ENCODE results near the gene RAB30. TPM values are rescaled to one million over a fixed set of nuclear protein-coding genes. Genes with fewer than 3 reads are reported as not detected.

The RAB30 gene
- total RNA-seq, 1 donor from 2014 or later = 13.6 TPM

DNA sequence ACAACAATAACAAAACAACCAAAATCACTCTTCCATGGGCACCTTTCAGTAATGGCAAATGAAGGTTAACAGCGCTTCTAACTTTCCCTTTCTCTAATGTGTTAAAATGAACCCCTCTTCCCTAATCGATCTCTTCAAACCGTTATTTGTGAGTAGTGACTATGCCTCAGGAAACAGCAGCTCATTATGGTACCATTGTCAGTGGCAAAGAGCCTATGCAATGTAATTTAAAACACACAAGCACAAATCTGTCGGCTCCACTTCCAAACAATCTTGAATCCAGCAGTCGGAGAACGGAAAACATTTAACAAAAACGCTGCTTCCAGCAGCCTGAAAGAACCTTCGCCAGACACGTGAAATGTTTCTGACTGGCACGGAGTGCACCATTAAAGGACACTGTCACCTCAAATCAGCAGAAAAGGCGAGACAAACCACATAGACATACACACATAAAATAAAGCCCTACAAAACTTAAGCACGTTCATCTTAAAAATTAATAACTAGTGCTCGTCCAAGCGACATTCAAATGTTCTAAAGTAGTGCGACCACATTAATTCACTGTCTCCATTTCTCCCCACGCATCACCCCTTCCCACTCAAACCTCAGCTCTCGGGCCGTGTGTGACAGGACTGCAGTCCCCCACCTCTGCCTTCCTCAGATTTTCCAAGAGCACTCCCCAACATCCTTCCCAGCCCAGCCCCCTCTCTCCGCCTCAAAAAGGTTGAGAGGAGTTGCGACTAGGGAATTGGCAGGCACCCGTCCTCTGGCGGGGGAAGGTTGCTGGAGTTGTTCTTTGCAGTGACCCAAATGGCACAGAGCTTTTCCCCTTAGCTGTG is 748 bp downstream of the RAB30 start:
- DNase-seq (ENCODE audit: low spot score) = peak; percentile 24

DNA sequence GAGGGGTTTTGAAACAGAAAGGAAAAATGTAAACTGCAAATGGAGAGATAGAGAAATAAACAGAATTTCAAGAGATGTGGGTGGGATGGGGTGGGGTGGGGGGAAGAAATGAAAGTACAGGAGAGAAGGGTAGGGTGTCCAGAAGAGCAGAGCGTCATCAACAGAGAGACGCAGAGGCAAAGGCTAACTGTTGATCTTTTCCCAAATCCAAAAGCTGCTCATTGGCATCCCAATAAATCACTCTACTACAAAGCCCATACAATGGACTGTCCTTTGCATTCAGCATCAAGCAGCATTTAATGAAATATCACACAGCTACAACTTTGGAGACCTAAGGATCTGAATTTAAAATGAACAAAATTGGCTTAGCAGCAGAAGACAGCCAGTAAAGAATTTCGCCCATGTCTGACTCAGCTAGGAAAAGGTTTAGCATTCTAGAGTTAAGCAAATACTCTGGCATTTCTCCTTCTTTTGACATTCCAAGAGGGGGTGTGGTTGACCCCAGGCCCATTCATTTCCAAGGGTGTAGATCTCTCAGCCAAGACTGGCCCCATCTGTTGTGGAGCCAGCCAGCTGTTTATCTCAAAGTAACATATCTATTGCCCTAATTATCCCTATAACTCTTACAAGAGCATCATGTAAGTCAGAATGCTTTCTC is 1.5 kb downstream of the RAB30 start:
- no peak for DNase-seq (ENCODE audit: low spot score)

DNA sequence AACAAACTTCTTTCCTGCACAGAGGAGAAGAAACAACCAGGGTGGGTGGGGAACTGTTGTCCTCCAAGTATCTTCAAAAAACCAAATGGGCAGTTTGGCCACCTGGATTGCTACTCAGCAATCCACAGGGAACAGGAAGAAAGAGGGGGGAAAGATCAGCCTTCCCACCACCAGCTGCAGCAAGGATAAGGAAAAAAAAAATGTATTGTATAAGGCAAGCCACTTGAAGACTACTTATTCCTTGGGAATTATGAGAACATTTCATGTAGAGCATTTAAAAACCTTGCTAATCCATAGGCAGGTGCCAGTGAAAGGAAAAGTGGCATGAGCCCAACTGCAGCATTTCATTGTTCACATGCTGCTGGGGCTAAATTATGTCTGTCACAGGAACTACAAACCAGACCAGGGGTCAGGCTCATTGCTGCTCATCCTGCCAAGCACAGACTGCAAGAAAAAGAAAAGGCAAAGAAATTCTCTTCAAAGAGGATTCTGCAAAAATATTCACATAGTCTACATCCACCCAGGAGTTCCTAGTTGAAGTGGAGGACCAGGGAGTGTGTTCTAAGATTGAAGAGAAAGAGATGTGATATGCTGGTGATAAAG is 2.2 kb downstream of the RAB30 start:
- no peak for DNase-seq (ENCODE audit: low spot score)

DNA sequence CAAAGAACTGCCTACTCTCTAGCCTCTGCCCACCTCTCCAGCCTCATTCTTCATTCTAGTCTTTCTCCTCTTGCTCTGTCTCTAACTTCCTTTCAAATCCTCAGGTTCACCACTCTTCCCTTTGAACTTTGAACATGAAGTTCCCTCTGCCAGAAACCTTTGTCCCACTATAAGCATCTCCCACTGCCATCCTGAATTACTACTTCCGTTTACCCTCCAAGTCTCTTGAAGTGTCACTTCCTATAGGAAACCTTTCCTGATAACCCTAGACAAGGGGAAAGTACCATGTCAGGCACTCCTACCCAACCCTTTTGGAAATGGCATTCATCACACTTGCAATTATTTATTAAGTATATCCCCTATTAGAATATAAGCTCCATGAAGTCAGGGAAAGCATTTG is 3.1 kb downstream of the RAB30 start:
- no peak for DNase-seq (ENCODE audit: low spot score)

DNA sequence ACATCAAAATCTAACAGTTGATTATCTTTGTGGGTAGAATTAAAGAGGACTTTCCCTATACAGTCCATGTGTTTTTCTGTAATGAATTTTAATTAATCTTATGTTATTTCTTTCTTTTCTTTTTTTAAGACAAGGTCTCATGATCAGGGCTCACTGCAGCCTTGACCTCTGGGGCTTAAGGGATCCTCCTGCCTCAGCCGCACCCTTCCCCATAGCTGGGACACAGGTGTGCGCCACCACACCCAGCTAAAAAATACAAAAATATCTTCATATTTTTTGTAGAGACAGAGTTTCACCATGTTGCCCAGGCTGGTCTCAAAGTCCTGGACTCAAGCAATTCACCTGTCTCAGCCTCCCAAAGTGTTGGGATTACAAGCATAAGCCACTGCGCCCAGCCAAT is 7.7 kb downstream of the RAB30 start:
- DNase-seq (ENCODE audit: low spot score) = no peak

DNA sequence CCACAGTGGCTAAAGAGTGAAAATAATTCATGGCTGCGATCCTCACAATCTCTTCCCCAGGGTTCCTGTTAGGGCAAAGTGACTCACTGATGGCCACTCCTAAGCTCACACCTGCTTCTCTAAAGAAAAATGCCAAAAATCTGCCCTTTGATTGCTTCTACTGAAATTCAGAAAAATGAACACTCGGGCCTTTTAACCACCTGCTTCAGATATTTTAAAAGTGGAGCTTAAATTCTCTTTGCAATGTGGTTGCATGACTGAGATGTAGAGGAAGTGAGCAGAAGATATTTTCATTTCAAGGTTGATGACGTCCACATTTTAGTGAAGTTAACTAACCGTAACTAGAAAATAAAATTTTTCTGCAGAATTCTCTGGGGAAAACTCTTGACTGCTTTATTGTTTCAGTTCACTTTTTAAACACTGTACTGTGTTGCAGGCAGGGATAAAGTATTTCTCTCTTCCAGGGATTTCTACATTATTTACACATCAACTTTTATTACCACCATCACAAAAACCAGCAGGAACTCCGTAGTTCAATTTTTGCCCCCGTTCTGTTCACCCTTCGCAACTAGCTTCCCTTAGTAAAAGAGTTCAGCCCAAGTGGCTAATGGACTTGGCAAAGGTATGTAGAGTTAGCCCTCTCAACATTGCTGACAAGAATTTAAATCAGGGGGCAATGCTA is 8.5 kb downstream of the RAB30 start:
- DNase-seq (ENCODE audit: low spot score) = no peak

DNA sequence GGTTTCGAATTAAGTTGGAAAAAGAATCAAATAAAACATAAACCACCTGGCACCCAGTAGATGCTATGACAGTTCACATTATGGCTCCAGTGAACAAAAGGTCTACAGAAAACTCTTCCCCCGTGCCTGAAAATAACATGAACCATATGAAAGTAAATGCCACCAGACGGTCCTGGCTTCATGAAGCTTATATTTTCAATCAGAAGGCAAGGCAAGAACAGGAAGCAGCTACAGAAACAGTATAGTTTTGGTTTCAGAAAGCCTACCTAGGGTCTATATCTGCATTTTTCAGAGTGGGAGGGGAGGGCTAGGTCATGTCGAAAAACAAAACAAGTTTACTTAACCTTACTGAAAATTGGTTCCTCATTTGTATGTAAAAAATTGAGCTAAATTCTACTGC is 9.8 kb downstream of the RAB30 start:
- no peak for DNase-seq (ENCODE audit: low spot score)

DNA sequence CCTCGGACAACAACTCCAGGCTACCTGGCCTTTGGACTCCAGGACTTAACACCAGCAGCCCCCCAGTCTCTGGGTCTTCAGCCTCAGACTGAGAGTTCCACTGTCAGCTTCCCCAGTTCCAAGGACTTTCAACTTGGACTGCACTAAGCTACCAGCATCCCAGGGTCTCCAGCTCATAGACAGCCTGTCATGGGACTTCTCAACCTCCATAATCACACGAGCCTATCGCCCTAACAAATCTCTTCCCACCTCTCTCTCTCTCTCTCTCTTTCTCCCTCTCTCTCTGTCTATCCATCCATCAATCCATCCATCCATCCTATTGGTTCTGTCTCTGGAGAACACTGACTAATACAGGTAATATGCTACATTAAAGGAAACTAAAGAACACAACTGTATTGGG is 10.7 kb downstream of the RAB30 start:
- no peak for DNase-seq (ENCODE audit: low spot score)

DNA sequence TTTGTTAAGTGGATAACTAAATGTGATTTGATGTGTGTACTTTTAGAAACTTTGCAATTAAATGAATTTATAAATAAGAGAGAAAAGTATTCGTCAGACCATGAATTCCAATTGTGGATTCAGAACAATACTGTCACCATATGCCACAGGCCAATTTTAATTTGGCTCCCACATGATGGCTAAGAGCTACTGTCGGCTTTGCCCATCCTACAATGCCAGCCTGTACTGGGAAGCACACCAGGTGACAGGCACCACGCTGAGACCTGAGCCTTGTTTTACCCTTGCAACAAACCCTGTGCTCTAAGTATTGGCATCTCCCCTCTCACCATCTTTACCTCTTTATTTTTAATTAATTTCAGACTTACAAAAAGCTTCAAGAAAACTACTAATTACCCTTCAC is 14.0 kb downstream of the RAB30 start:
- DNase-seq (ENCODE audit: low spot score) = no peak

DNA sequence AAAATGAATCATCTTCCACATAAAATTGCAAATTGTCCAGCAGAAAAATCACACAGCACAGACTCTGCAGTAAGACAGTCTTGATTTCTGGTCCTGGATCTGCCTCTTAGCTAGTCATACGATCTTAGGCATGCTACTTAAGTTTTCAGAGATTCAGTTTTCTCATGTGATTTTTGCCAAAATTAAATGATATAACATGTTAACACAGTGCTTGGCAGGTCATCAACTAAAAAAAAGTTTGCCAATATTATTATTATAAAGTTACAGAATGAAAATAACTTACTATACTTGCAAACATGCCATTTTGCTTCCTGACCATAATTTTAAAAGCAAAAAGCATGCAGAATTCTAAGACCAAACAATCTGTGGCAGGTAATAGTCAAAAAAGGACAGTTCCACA is 15.1 kb downstream of the RAB30 start:
- DNase-seq (ENCODE audit: low spot score) = no peak

DNA sequence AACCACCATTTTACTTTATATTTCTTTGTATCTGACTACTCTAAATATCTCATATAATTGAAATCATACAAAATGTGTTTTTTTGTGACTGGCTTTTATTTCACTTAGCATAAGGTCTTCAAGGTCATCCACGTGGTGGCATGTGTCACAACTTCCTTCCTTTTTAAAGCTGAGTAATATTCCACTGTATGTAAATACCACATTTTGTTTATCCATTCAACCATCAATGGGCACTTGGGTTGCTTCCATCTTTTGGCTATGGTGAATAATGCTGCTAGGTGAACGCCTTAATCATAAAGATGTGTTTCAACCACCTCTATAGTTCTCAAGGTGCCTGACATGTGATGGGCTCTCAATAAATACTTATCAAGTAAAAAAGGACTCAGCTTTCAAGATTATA is 15.5 kb downstream of the RAB30 start:
- DNase-seq (ENCODE audit: low spot score) = no peak

DNA sequence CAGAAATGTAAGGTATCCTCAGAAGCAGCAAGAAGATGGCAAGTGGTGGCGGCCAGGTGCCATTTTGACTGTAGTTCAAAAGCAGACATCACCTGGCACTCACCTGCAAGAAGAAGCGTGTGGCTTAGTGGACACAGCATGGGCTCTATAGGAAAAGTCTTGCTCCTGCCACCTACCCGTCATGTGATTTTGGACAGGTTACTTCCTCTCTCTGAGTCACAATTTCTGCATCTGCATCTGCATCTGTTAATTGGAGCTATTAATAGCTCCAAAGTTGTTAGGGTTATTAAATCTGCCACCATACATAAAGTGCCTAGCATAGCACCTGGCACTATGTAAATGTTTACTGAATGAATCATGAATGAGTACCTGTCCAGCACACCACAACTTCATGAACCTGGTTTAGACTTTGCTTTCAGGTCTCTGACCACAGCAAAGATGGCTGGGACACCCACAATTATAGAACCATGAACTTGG is 16.8 kb downstream of the RAB30 start:
- no peak for DNase-seq (ENCODE audit: low spot score)

DNA sequence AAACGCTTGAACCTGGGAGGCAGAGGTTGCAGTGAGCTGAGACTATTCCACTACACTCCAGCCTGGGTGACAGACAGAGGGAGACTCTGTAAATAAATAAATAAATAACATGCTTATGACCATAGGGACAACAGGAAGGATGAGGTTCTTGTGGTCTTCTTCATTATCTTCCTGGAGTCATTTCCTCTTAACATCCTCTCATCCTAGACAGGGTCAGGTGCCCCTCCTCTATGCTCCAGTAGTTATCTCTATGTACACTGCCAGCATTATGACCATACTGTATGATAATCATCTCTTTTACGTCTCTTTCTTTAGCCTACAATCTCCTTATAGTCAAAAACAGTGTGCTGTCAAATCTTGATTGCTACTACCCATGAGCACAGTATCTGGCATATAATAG is 17.7 kb downstream of the RAB30 start:
- DNase-seq (ENCODE audit: low spot score) = no peak

DNA sequence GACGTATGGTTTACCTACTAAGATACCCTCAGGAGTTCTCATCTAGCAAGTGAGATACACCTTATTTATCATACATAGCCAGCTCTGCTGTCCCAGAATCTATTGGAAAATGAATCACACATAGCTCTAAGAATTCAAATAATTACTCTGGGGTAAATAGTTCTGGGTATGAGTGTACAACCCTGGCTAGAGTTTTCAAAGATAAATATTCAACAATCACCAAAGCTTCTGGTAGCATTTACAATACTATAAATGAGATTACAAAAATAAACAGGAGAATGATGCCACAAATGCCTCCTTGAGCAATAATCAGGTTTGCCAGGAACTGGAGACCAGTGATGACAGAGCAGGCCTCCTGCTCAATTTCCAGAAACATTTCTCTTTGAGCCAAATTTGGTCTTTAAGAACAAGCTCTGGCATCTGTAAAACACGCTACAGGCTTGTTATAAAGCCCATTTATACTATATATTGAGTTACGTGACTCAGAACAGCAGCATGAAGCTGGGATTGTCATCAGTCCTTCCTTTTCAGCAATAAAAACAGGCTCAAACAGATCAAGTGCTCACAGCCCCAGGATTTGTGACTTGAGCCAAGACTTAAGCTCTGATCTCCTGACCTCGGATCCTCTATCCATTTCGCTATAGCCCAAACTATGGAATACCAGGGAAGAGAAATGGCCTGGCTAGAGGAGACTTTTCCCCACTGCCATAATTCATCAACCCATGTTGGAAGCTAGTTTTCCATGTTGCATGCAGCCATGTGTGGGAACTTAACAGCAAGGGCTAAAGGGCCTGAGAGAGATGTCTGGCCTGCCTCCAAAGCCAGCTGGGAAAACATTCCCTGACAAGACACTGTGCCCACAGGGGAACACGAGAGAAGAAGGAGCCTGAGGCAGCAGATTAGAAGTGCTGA is 19.7 kb downstream of the RAB30 start:
- DNase-seq (ENCODE audit: low spot score) = no peak

DNA sequence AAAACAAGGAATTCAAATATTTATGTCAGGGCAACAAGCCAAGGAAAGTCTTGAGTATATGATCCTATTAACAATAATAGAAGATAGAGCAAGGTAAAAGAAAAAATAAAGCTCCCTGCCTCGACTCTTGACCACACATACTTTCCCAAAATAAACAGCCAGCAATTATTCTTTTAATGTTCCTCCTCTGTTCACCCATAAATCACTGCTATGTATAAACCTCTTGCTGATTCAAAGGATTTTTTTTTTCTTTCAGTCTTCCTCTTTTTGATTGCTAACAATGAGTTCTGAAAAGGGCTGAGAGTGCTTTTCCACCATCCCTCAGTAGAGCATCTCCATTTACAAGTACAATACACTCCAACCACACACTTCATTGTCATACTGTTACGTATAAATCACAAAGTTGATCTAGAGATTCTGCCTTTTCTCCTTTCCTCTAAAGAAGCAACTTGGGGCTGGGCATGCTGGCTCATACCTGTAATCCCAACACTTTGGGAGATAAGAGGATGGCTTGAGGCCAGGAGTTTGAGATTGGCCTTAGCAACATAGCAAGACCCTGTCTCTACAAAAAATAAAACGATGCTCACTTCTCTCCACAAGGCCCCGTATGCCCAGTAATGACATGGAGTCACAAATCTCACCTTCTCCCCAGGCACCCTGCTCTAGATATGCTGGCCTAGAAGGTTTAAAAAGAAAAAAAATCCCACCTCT is 24.0 kb downstream of the RAB30 start:
- no peak for DNase-seq (ENCODE audit: low spot score)

DNA sequence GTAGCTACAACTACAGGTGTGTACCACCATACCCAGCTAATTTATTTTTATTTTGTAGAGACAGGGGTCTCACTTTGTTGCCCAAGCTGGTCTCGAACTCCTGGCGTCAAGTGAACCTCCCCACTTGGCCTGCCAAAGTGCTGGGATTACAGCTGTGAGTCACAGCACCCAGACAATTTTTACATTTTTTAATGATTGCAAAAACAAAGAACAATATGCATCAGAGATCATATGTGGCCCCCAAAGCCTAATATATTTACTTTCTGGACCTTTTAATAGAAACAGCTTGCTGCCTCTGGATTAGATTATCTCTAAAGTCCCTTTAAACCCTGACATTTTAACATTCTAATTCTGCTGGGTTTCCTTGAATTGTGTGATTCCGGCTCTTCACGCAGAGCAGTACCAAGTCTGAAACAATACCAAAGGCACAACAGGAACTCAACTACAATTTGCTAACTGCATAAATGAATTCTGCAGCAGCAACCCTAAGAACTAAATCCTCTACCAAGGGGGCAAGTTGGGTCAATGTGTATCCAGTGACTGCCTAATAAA is 25.0 kb downstream of the RAB30 start:
- DNase-seq (ENCODE audit: low spot score) = no peak

DNA sequence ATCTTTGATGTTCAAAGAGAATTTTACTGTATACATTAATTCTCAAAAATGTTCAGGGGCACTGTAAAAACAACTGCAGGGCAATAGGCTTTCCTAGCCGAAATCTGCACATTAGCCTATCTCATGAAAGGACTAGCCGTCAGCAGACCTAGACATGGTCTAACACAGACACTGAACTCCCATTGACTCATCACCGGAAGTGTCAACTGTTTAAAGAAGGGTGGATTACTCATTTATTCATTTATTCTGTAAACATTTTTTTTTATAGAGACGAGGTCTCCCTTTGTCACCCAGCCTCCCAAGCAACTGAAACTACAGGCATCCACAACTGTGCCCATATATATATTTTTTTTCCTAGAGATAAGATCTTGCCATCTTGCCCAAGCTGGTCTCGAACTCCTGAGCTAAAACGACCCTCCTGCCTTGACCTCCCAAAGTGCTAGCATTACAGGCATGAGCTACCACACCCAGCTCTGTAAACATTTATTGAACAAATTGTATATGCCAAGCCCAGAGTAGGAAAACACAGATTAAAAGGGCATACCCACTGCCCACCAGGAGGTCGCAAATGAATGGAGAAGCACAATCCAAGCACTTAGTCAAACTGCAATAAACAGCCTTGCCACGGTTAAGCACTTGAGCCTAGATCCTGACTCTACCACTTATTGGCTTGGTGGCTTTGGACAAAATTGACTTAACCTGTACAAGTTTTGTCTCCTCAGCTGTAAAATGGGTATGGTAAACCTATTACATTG is 26.6 kb downstream of the RAB30 start:
- DNase-seq (ENCODE audit: low spot score) = no peak

DNA sequence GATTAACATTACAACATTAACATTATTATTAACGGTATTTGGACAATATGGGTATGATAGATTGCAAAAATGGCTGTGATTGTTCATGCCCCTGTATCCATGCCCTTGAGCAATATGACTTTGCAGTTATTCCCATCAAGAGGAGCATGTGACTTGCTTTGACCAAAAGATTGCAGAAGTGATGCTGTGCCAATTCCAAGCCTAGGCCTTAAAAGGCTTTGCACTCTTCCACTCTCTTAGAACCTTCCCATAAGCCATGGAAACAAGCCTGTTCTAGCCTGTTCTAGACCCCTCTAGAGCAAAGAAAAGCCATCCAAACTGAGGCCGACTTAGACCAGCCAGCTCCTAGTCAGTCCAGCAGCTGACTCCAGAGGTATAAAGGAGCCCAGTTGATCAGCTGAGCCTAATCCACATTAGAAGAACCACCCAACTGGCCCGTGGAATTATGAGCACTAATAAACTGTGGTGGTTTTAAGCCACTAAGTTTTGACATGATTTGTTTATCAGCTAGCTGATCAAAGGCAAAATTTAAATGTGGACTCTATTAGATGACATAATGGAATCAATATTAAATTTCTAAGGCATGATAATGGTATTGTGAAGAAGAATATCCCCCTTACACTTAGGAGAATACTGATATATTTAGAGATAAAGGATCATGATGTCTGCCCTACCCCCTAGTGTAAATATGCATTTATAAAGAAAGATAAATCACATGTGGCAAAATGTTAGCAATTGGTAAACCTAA is 28.6 kb downstream of the RAB30 start:
- DNase-seq (ENCODE audit: low spot score) = no peak

DNA sequence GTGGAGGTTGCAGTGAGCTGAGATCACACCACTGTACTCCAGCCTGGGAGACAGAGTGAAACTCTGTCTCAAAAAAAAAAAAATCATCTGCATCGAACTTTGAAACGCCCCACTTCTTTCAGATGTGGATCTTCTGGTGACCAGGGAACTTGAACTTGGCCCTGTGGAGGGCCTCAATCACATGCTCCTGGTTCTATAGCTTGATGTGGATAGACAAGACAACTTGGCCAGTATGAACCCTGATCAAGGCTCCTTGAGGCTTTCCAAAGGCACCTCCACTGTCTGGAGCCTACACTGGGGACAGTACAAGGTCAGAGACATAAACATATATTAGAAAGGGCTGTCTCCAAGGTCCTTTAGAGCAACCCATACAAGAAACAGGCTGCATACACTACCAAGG is 30.6 kb downstream of the RAB30 start:
- no peak for DNase-seq (ENCODE audit: low spot score)

Data from mucosa of gallbladder (tissue), 1 donor.